HL-60 (cell line): Measurements from ENCODE around the gene VPS13C.

Experiments
- DNase-seq, 2 experiments: peaks; one replicate each; pipeline ENCODE4 v3.0.0-alpha.2; 2010 to 2020; ENCODE audit warnings: low read depth in 1 of 2, low spot score in 1 of 2
- H3K27ac ChIP-seq: fragments of 250-450 bp; sonication (Bioruptor Pico); replicated peaks from 2 replicates; pipeline ENCODE4 v1.5.1; 2020; ENCODE audit warnings: mild to moderate bottlenecking, moderate library complexity
- H3K27me3 ChIP-seq: fragments of 250-450 bp; sonication (Bioruptor Pico); 2 replicates; pipeline ENCODE4 v1.5.1; 2021; ENCODE audit warnings: mild to moderate bottlenecking, moderate library complexity; ENCODE audit not compliant: insufficient read depth, poor library complexity, severe bottlenecking
- H3K4me3 ChIP-seq: replicated peaks from 2 replicates; pipeline ENCODE4 v1.5.1; 2011; ENCODE audit warnings: mild to moderate bottlenecking, control low read depth, low read length; ENCODE audit not compliant: insufficient read depth
- CTCF ChIP-seq: IDR thresholded peaks from one replicate; pipeline ENCODE4 v1.5.1; 2011; ENCODE audit warnings: low read length, control low read depth, inconsistent platforms; ENCODE audit not compliant: insufficient read depth
- GABPA ChIP-seq: IDR thresholded peaks from 2 replicates; pipeline ENCODE4 v1.6.1; 2012; ENCODE audit warnings: low read depth
- POLR2AphosphoS5 ChIP-seq: IDR thresholded peaks from 2 replicates; pipeline ENCODE4 v1.6.1; 2012; ENCODE audit warnings: low read depth
- REST ChIP-seq: IDR thresholded peaks from 2 replicates; pipeline ENCODE4 v1.6.1; 2012; ENCODE audit warnings: low read depth; ENCODE audit not compliant: insufficient replicate concordance
- SPI1 ChIP-seq: IDR thresholded peaks from 2 replicates; pipeline ENCODE4 v1.6.1; 2012; ENCODE audit warnings: low read depth, mild to moderate bottlenecking, borderline replicate concordance

Gene VPS13C

DNA sequence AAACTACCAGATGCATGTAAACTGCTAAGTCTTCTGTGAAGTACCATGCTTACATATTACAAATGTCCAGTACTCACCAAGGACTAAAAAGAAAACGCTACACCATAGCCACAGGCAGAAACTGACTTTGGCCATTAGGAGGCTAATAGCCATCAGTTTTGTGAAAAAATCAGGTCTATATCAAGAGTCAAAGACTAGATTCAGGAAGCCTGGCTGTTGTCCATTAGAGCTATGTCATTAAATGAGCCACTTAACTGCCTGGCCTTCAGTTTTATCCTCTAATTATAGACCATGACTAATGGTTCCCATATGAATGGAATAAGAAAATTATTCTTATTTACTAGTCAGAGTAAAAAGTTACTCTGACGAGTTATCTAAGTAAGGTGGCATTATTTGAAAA lies 144.1 kb downstream of the VPS13C start:
- no peak for DNase-seq
- Histone ChIP-seq H3K4me3 (no peak overlapping the region), H3K27ac (no peak overlapping the region), H3K27me3 (no peaks in the 10 kb centered on the region)
- no peak for TF ChIP-seq POLR2AphosphoS5
- TF ChIP-seq CTCF = no peak
- TF ChIP-seq REST = no peak

GRCh38 chr15:61915640-61916039 lies 144.6 kb downstream of the VPS13C start:
- Histone ChIP-seq H3K27ac (no peak overlapping the region), H3K4me3 (no peak overlapping the region), H3K27me3 (no peaks in the 10 kb centered on the region)
- TF ChIP-seq REST (no peak), POLR2AphosphoS5 (no peak), SPI1 (no peak), CTCF (no peak), GABPA (no peak)
- DNase-seq = no peak

GRCh38 chr15:61910839-61911369 lies 149.3 kb downstream of the VPS13C start:
- no peak for DNase-seq
- Histone ChIP-seq H3K27me3 (no peaks in the 10 kb centered on the region), H3K4me3 (no peak overlapping the region), H3K27ac (no peak overlapping the region)
- TF ChIP-seq REST (no peak), SPI1 (no peak), GABPA (no peak), CTCF (no peak), POLR2AphosphoS5 (no peak)
